WTC11 (cell line): Measurements from ENCODE around the gene EXOC6.

Experiments used
- SP1 ChIP-seq: sonication (generic); formaldehyde crosslinking; conservative IDR thresholded peaks from 2 replicates; pipeline ENCODE4 v1.8.1; 2022; ENCODE audit warnings: missing genetic modification reagents
- TF ChIP-seq, protein P1 (sequence below): sonication (generic); formaldehyde crosslinking; IDR thresholded peaks from 2 replicates; pipeline ENCODE4 v1.8.1; 2023; ENCODE audit warnings: mild to moderate bottlenecking, missing genetic modification reagents, moderate library complexity

DNA sequence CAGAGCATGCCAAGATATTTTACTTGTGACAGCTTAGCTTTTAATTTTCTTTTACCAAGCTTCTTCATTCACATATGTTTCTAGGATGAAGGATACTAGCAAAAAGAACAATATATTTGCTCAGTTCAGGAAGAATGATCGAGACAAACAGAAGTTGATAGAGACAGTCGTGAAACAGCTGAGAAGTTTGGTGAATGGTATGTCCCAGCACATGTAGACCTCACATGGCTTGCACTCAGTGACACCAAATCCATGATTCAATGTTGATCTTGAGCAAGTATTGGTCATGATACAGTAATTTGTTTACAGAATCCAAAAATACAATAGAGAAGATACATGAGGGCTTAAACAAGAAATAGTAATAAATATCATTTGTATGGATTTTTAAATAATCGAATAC, 209.8 kb downstream of the EXOC6 start:
- TF ChIP-seq, protein P1, sequence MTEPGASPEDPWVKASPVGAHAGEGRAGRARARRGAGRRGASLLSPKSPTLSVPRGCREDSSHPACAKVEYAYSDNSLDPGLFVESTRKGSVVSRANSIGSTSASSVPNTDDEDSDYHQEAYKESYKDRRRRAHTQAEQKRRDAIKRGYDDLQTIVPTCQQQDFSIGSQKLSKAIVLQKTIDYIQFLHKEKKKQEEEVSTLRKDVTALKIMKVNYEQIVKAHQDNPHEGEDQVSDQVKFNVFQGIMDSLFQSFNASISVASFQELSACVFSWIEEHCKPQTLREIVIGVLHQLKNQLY (CRISPR knock-in tag): no peak
- no peak for TF ChIP-seq SP1
